Measurements from ENCODE around the gene TNNI2.

DNA sequence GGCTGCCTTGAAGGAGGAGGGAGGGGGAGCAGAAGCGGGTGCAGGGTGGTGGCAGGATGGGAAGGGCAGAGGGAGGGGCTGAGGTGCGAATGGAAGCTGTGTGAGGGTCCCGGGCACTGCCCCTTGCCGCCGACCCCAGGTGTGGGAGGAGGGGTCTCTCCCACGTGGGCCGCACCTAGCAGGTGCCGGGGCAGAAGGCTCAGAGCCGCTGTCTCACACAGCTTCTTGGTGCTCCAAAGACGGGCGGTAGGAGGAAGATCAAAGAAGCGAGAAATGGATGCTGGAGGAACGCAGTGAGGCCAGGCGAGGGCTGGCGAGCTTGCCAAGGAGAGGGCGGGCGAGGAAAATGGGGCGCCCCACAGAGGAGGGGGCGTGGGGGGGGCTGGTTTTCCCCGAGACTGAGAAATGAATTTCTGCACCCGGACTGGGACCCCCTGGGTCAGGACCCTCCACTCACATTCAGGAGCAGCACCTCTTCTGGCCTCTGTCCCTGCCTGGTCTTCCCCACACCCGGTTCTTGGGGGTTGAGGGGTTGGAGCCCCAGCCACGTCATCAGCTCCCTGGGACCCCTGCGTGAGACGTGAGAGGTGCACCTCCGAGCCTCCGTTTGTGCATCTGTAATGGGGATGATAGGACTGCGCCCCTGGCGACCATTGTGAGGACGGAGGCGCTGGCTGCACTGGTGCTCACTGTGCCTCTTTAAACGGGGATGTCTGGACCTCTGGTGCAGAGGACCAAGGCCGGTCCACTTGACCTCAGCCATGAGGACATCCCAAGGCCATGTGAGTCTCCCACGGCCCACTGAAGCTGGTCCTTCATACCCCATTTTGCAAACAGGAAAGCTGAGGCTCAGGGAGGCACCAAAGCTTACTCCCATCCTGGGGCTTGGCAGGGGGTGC lies 30.9 kb downstream of the TNNI2 start:
- peak; percentile 40 for TF ChIP-seq CTCF (IDR thresholded peaks at IDR 0.05; ENCODE audit: low read depth, low read length)
- no peak for TF ChIP-seq POLR2A (IDR thresholded peaks at IDR 0.05; ENCODE audit: extremely low read depth, insufficient read length)
- TF ChIP-seq, protein P1, sequence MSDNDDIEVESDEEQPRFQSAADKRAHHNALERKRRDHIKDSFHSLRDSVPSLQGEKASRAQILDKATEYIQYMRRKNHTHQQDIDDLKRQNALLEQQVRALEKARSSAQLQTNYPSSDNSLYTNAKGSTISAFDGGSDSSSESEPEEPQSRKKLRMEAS (IDR thresholded peaks at IDR 0.05; ENCODE audit: low read depth, low read length) = no peak

All from NB4 (cell line).